GM23338 (cell line): ENCODE results near the gene SLC2A13. TPM values are rescaled to one million over a fixed set of nuclear protein-coding genes. Genes with fewer than 3 reads are reported as not detected.

Experiments used
- ATAC-seq: fragments of 200-7000 bp; cut with Tn5 transposase; 3 replicates; pipeline ENCODE4 v1.9.1; 2020
- DNase-seq: peaks from one replicate; pipeline ENCODE4 v3.0.0-alpha.2; 2015; ENCODE audit warnings: low spot score
- H2AFZ ChIP-seq: fragments of 200-600 bp; sonication (generic); 2 replicates; pipeline ENCODE4 v1.8.0; 2016; ENCODE audit warnings: antibody characterized with exemption, mild to moderate bottlenecking, moderate library complexity
- H3F3A ChIP-seq: fragments of 200-600 bp; sonication (generic); replicated peaks from 2 replicates; pipeline ENCODE4 v1.8.0; 2017; ENCODE audit warnings: antibody characterized with exemption, mixed run types, low read depth
- H3K27ac ChIP-seq: fragments of 200-600 bp; sonication (generic); 2 replicates; pipeline ENCODE4 v1.6.1; 2016; ENCODE audit warnings: low read depth
- H3K27me3 ChIP-seq: fragments of 200-600 bp; sonication (generic); 2 replicates; pipeline ENCODE4 v1.8.0; 2016; ENCODE audit warnings: mild to moderate bottlenecking, mixed run types, moderate library complexity; ENCODE audit not compliant: insufficient read depth
- H3K36me3 ChIP-seq: fragments of 200-600 bp; sonication (generic); 2 replicates; pipeline ENCODE4 v1.8.0; 2016; ENCODE audit warnings: mild to moderate bottlenecking; ENCODE audit not compliant: insufficient read depth
- H3K4me1 ChIP-seq: fragments of 200-600 bp; sonication (generic); 2 replicates; pipeline ENCODE4 v1.8.0; 2016; ENCODE audit warnings: mild to moderate bottlenecking, moderate library complexity; ENCODE audit not compliant: insufficient read depth
- H3K4me2 ChIP-seq: fragments of 200-600 bp; sonication (generic); 2 replicates; pipeline ENCODE4 v1.7.1; 2017; ENCODE audit warnings: mixed run types
- H3K4me3 ChIP-seq: fragments of 200-600 bp; sonication (generic); 2 replicates; pipeline ENCODE4 v1.6.1; 2016; ENCODE audit warnings: mixed run types
- H3K79me2 ChIP-seq: fragments of 200-600 bp; sonication (generic); replicated peaks from 2 replicates; pipeline ENCODE4 v1.8.0; 2017; ENCODE audit warnings: mild to moderate bottlenecking; ENCODE audit not compliant: insufficient read depth
- H3K9me2 ChIP-seq: fragments of 200-600 bp; sonication (generic); 2 replicates; pipeline ENCODE4 v1.8.0; 2017; ENCODE audit not compliant: insufficient read depth
- H4K20me1 ChIP-seq: fragments of 200-600 bp; sonication (generic); replicated peaks from 2 replicates; pipeline ENCODE4 v1.8.0; 2017; ENCODE audit warnings: mild to moderate bottlenecking; ENCODE audit not compliant: insufficient read depth
- H3K27ac Mint-ChIP-seq: 2 replicates; pipeline ENCODE4 v1.8.0; 2020; ENCODE audit warnings: inconsistent platforms, mild to moderate bottlenecking, moderate library complexity, mixed read lengths
- H3K27me3 Mint-ChIP-seq: 3 replicates; pipeline ENCODE4 v1.8.0; 2022; ENCODE audit warnings: low read depth, mild to moderate bottlenecking, moderate library complexity, mixed read lengths, inconsistent platforms; ENCODE audit not compliant: insufficient read depth, poor library complexity
- H3K36me3 Mint-ChIP-seq: 3 replicates; pipeline ENCODE4 v1.8.0; 2021; ENCODE audit warnings: low read depth, mild to moderate bottlenecking, inconsistent platforms, moderate library complexity, mixed read lengths
- H3K4me1 Mint-ChIP-seq: 3 replicates; pipeline ENCODE4 v1.8.0; 2020; ENCODE audit warnings: mild to moderate bottlenecking, inconsistent platforms, mixed read lengths
- H3K4me3 Mint-ChIP-seq: 3 replicates; pipeline ENCODE4 v1.8.0; 2021; ENCODE audit warnings: moderate library complexity, mild to moderate bottlenecking, inconsistent platforms, mixed read lengths
- H3K9me3 Mint-ChIP-seq: 3 replicates; pipeline ENCODE4 v1.8.0; 2020; ENCODE audit warnings: moderate library complexity, mild to moderate bottlenecking, inconsistent platforms, mixed read lengths
- CREB1 ChIP-seq: fragments of 250-450 bp; sonication (Bioruptor Pico); IDR thresholded peaks from 2 replicates; pipeline ENCODE4 v1.5.0; 2020; ENCODE audit warnings: low read depth, mild to moderate bottlenecking, moderate library complexity
- CTCF ChIP-seq, 2 experiments: fragments of 200-600 bp in 1 of 2; sonication (generic) in 1 of 2; conservative IDR thresholded peaks; 2 replicates each; pipeline versions ENCODE4 v1.5.1 to v1.6.1; 2016 to 2017; ENCODE audit warnings: antibody characterized with exemption in 2 of 2, low read depth in 2 of 2, mild to moderate bottlenecking in 2 of 2, moderate library complexity in 1 of 2
- EZH2 ChIP-seq: fragments of 200-600 bp; sonication (generic); IDR thresholded peaks from one replicate; pipeline ENCODE4 v1.8.0; 2017; ENCODE audit warnings: antibody characterized with exemption, mild to moderate bottlenecking, low read depth; ENCODE audit not compliant: unreplicated experiment
- EZH2phosphoT487 ChIP-seq: fragments of 200-600 bp; sonication (generic); IDR thresholded peaks from one replicate; pipeline ENCODE4 v1.8.1; 2018; ENCODE audit warnings: antibody characterized with exemption; ENCODE audit not compliant: unreplicated experiment
- JUNB ChIP-seq: IDR thresholded peaks from one replicate; pipeline ENCODE4 v1.6.1; 2016; ENCODE audit warnings: antibody characterized with exemption; ENCODE audit not compliant: unreplicated experiment
- NANOG ChIP-seq: IDR thresholded peaks from 2 replicates; pipeline ENCODE4 v1.6.1; 2016; ENCODE audit warnings: antibody characterized with exemption, borderline replicate concordance
- POLR2AphosphoS5 ChIP-seq: IDR thresholded peaks from 2 replicates; pipeline ENCODE4 v1.6.1; 2016; ENCODE audit warnings: antibody characterized with exemption, low read depth
- REST ChIP-seq: IDR thresholded peaks from one replicate; pipeline ENCODE4 v1.6.1; 2018; ENCODE audit warnings: antibody characterized with exemption; ENCODE audit not compliant: unreplicated experiment
- STAT1 ChIP-seq: IDR thresholded peaks from one replicate; pipeline ENCODE4 v1.6.1; 2016; ENCODE audit warnings: antibody characterized with exemption; ENCODE audit not compliant: unreplicated experiment
- ZNF114 ChIP-seq: fragments of 250-450 bp; sonication (Bioruptor Pico); IDR thresholded peaks from 2 replicates; pipeline ENCODE4 v1.5.0; 2020; ENCODE audit warnings: mild to moderate bottlenecking, moderate library complexity
- ZNF331 ChIP-seq: fragments of 250-450 bp; sonication (Bioruptor Pico); IDR thresholded peaks from 2 replicates; pipeline ENCODE4 v1.5.0; 2020; ENCODE audit warnings: low read depth, mild to moderate bottlenecking, moderate library complexity
- ZNF462 ChIP-seq: fragments of 250-450 bp; sonication (Bioruptor Pico); IDR thresholded peaks from 2 replicates; pipeline ENCODE4 v1.5.0; 2020; ENCODE audit warnings: mild to moderate bottlenecking, moderate library complexity
- polyA plus RNA-seq: library from polyadenylated mRNA; unstranded; fragments of >200 nt; fragmentation: Nextera tagmentation; extraction: Ambion mirVana; gene quantifications from 2 replicates; pipeline ENCODE4 v1.2.1, GENCODE V29; 2016
- total RNA-seq: library from RNA; depleted of rRNA; stranded (reverse); fragments of >200 nt; shearing (Covaris generic); gene quantifications from 2 replicates; pipeline ENCODE4 v1.2.3, GENCODE V29; 2014
- TF ChIP-seq, protein P1 (sequence below): IDR thresholded peaks from 2 replicates; pipeline ENCODE4 v1.6.1; 2016; ENCODE audit warnings: antibody characterized with exemption

The SLC2A13 gene
- total and polyA plus RNA-seq, 2 experiments from 2014 or later, result 6.8 to 22.7 TPM

DNA sequence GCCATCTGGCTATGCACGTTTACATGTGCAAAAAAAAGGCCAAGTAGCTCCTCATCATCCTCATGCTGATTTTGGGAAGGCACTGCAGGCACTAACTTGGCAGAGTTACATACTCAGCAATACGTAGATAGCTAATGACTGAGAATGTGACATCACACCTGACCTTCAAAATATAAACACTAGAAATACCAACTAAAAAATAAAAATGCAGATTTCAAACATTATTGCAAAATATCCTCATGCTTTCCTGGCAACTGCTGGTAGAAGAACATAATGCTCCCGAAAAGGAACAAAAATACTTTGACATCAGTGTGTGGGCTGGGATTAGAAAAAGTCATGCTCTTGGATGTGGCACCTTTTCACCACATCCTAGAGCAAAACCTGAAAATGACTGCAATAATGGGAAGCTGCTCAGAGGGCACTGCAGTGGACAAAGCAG is 333.0 kb downstream of the SLC2A13 start:
- Mint-ChIP-seq H3K27ac (0 out of 2 replicates have a peak overlapping the region, but pooled peaks have one; percentile 19), H3K9me3 (no peaks in the 10 kb centered on the region), H3K4me1 (no peaks in the 10 kb centered on the region), H3K36me3 (peaks cover 4% of the 10 kb centered on the region; the same call in 2 of the 3 replicates), H3K4me3 (no peak overlapping the region), H3K27me3 (no peaks in the 10 kb centered on the region)
- Histone ChIP-seq H3K4me2 (no peak overlapping the region), H3K4me3 (no peak overlapping the region), H3K27me3 (no peaks in the 10 kb centered on the region), H4K20me1 (no peaks in the 10 kb centered on the region), H3K4me1 (no peaks in the 10 kb centered on the region), H2AFZ (no peak overlapping the region), H3K9me2 (0 out of 2 replicates have a peak, but pooled peaks cover 12% of the 10 kb centered on the region), H3K79me2 (no peaks in the 10 kb centered on the region), H3K27ac (no peak overlapping the region), H3F3A (no peaks in the 10 kb centered on the region), H3K36me3 (no peaks in the 10 kb centered on the region)
- ATAC-seq (no peak), DNase-seq (no peak)
- no peak for TF ChIP-seq ZNF331 (CRISPR knock-in tag)
- TF ChIP-seq JUNB, result no peak
- no peak for TF ChIP-seq POLR2AphosphoS5
- no peak for TF ChIP-seq CTCF (conservative IDR thresholded peaks at IDR 0.05; ENCODE audit: low read depth in 2 of 2)
- TF ChIP-seq, protein P1, sequence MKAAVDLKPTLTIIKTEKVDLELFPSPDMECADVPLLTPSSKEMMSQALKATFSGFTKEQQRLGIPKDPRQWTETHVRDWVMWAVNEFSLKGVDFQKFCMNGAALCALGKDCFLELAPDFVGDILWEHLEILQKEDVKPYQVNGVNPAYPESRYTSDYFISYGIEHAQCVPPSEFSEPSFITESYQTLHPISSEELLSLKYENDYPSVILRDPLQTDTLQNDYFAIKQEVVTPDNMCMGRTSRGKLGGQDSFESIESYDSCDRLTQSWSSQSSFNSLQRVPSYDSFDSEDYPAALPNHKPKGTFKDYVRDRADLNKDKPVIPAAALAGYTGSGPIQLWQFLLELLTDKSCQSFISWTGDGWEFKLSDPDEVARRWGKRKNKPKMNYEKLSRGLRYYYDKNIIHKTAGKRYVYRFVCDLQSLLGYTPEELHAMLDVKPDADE, result no peak
- TF ChIP-seq EZH2phosphoT487, result no peak
- TF ChIP-seq CREB1 (CRISPR knock-in tag), result no peak
- TF ChIP-seq ZNF462 (CRISPR knock-in tag), result no peak
- no peak for TF ChIP-seq STAT1
- no peak for TF ChIP-seq REST
- no peak for TF ChIP-seq NANOG
- TF ChIP-seq ZNF114 (CRISPR knock-in tag), result no peak
- TF ChIP-seq EZH2, result no peak
